HG03095 (cell line): ENCODE results near the gene SARS2.

ENCODE experiments used
- ATAC-seq: cut with Tn5 transposase; IDR thresholded peaks from one replicate; pipeline ENCODE4 v1.9.1; 2021; ENCODE audit warnings: moderate library complexity; ENCODE audit not compliant: unreplicated experiment

SARS2 gene

DNA sequence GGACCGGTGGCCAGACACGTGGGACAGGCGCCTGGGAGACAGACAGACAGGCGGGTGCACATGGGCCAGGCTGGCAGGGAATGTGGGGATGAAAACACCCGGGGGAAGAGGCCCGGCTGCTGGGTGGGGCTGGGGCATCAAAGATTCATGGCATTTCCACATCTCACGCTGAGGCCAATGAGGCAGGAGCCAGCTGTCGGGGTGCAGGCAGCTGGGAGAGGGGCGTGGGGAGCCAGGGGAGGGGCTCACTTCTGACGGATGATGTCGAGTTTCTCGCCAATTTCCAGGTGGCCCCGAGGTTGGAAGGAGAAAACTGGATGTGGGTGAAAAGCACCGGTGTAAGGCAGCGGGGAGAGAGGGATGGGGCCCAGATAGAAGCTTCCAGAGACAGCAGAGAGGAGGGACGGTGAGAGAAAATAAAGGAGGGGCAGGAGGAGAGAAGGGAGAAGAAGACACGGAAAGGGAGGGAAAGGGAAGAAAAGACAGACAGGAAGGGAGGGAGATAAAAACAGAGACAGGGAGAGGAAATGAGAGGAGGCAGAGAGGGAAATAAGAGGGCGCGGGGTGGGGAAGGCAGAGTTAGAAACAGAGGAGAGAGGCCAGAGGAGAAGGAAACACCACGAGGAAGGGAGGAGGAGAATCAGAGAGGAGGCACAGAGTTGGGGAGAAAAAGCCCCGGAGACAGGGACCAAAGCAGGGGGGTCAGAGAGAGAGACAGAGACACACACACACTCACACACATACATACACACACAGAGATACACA lies 10.5 kb downstream of the SARS2 start:
- ATAC-seq, result no peak

DNA sequence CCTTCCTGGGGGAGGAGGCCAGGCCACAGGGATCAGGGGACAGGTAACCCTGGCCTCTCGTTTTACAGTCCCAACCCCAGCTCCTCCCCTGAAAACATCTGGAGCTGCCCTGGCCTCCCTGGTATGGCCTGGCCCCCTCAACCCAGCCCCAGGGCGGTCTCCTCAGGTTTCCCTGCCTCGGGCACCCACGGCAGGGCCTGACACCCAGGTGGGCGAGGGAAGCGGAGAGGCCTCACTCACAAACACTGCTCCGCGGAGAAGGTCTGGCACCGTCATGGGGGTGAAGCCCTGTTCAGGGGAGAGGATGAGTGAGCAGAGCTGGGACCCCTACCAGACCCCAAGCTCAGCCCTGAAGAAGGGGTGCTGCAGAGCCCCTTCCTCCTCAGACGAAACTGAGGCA lies 12.0 kb downstream of the SARS2 start:
- ATAC-seq, result no peak

DNA sequence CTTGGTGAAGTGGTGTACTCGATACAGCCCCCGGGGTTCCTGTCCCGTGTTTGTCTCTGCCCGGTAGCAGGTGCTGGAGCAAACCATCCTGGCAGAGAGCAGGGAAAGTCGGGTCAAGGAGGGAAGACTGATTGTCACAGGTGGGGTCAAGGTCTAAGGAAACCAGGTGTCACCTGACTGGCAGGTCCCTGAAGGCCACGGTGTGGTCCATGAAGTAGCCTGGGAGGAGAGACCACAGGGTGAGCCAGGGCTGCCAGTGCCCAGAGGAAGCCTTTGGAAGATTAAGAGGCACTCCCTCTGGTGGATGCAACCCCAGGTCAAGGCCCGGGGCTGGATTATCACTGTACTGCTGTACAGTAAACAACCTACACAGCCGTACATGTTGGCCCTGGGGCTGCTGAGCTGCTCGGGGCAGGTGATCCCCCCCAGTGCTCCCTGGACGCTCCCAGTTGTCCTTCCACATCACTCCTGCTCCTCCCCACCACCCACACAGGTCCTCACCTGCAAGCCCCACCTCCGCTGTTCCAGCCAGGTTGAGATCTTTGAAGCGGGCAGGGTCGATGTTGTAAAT lies 12.6 kb downstream of the SARS2 start:
- ATAC-seq, result no peak

DNA sequence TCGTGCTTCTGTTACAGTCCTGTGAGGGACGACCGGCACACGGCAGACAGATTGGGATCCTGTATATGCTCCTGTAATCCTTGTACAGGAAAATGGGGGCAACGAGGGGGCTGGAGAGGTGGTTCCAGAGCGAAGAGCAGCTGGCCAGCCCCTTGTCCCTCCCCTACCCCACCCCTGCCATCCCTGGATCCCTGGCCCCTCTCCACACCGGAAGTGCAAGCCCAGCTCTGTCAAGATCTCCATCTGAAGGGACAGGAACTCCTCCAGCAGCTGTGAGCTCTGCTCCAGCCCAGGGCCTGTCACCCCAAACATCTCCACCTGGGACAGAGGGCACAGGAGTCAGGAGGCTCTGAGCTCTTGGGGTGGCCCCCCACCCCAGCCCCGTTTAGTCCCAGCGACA lies 13.0 kb downstream of the SARS2 start:
- no peak for ATAC-seq

DNA sequence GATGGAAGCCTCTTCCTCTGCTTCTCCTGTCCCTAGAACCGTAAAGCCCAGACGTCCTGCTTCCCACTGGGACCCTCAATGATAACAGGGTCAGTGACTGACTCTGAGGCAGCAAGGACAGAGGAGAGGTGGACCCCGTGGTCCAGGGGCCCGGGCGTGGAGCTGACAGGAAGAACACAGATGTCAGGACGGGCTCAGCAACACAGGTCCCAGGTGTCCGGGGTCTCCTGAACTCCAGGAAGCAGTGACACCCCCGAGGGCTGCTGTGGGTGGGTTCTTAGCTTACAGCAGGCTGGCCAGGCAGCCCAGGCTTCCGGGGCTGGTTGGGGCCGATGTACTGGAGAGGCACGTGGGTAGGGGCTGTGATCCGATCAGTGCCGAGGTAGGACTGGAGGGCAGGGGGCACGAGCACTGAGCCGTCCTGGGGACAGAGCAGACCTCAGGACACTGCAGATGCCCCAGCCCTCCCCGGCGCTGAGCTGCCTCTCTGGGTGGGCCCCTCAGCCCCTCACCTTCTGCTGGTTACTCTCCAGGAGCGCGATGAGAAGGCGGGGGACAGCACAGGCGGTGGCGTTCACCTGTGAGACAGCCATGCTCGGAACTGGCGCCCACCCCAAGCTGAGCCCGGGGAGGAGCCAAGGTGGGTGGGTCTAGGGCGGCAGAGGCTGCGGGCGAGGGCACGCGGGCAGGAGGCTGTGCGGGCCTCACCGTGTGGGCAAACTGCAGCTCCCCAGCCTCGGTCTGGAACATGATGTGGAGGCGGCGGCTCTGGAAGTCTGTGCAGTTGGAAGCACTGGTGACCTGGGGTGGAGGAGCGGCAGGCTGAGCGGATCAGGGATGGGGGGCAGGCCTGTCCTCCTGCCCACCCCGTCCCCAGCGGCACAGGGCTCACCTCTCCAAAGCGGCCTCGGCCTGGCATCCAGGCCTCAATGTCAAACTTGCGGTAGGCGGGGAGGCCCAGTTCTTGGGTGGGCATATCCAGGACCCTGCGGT lies 14.9 kb downstream of the SARS2 start:
- no peak for ATAC-seq

DNA sequence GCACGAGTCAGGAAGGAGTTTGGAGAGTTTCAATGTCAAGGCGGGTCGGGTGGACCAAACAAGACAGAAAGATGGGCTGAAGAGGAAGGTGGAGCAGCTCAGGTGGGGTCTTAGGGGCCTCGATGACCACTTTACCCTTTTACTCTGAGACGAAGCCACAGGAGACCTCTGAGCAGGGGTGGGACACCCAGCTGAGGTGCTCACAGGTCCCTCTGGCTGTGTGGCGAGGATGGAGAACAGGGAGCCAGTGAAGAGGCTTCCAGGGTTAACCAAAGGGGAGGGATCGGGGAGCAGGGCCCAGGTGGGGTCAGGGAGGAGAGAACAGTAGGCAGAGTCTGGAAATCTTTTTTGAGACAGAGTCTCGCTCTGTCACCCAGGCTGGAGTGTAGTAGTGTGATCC lies 16.6 kb downstream of the SARS2 start:
- ATAC-seq, result no peak

DNA sequence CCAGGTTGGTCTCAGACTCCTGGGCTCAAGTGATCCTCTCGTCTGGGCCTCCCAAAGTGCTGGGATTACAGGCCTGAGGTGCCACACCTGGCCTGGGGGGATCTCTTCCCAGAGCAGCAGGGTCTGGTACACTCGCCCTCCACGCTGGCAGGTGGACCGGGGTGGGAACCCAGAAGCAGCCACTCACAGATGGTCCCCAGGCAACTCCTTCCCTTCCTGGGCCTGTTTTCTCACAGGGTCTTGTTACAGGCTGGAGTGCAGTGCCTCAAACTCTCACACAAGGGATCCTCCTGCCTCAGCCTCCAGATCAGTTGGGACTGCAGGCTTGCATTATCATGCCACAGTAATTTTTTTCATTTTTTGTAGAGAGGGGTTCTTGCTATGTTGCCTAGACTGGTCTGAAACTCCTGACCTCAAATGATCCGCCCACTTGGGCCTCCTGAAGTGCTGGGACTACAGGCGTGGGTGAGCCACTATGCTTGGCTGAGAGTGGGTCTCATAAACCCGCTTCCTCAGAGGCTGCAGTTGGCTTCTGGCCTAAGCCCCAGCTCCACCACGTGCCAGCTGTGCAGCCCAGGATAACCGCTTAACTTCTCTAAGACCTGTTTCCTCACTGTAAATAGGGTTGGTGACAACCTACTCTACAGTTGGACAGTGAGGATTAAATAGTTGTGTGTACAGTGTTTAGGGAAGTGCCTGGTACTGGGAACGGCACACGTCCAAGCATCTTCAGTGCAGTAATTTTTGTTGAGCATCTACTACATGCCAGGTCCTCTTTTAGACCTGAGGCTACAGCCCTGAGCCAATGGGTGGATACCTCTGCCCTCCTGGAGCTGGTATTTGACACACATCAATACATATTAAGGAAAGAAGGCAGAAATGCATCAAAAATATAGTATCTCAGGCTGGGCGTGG lies 17.7 kb downstream of the SARS2 start:
- ATAC-seq, result no peak

DNA sequence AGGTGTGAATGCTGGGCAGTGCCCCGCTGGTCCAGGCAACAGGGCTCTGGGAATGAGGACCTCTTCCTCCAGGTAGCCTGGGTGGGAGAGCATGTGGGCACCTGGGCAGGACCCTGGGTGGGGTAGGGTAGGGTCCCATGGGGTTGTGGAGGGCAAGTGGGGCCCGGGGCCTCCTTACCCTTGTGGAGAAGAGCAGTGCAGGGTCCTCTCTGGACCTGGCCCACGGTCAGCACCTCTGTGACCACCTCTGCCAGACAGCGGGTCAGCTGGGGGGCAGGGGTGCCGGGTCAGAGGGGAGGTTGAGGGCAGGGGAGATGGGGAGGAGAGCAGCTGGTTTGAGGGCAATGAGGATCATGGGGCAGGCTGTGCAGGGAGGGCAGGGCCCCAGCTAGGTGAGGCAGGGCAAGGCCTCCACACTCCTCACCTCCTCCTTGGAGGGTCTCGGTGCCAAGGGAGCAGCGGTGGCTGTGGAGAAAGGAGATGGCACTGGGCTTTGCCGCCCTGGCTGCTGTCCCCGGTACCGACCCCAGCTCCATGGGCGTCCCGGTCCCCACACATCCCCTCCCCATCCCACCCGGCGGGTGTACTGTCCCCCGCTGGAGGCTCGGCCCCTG lies 19.1 kb downstream of the SARS2 start:
- ATAC-seq, result no peak

DNA sequence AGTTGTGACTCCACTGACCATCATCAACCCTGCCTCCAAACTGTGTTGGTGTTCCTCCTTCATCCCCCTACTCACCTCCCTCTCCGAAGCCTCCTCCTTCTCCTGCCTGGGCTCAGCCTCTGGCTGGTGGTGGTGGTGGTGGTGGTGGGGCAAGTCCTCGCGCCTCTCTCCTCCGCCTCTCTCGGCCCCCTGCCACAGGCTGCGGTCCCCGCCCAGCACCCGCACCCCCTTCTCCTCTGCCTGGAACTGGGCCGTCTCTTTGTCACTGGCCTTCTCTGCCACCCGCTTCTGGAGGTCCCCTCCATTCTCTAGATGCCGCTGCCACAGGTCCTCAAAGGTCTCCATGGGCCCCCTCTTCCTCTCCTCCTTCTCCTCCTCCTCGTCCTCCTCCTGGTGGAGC lies 20.1 kb downstream of the SARS2 start:
- ATAC-seq, result no peak

DNA sequence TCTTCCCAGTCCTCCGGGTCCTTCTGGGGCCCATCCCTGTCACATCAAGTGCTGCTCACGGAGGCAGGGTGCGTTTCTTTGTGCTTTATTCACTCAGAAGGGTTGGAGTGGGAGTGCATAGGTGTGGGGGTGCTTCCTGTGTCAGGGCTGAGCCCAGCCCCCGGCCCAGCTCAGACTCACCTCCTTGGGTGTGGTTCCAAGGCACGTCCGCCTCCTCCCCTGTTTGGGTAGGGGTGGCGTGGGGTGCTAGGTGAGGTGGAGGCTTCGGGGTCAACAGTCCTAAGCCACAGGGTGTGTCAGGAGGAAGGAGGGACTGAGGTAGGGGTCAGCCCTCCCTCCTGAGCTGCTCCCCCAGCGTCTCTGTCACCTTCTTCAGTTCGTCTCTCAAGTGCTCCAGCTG lies 21.7 kb downstream of the SARS2 start:
- ATAC-seq, result no peak

DNA sequence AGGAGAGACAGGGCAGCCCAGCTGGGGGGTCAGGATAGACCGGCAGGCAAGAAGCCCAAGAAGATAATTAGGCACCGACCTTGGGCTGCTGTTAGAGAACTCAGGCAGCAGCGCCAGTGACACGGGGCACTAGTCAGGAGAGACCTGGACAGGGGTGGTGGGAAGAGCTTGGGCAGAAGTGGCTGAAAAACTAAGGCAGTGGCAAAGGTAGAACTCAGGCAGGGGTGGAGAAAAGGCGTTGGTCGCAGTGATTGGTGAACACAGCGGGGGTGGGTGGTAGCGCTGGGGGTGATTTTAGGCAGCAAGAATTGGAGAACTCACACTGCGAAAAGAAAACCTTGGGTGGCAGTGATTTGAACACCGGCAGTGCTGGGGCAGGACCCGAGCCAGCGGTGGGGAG lies 22.9 kb downstream of the SARS2 start:
- no peak for ATAC-seq

DNA sequence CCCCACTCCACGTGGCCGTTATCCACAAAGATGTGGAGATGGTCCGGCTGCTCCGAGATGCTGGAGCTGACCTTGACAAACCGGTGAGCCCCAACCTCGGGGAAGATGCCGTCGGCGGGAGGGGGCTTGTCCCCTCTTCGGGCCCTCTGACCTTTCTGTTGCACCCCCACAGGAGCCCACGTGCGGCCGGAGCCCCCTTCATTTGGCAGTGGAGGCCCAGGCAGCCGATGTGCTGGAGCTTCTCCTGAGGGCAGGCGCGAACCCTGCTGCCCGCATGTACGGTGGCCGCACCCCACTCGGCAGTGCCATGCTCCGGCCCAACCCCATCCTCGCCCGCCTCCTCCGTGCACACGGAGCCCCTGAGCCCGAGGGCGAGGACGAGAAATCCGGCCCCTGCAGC lies 23.3 kb downstream of the SARS2 start:
- no peak for ATAC-seq

DNA sequence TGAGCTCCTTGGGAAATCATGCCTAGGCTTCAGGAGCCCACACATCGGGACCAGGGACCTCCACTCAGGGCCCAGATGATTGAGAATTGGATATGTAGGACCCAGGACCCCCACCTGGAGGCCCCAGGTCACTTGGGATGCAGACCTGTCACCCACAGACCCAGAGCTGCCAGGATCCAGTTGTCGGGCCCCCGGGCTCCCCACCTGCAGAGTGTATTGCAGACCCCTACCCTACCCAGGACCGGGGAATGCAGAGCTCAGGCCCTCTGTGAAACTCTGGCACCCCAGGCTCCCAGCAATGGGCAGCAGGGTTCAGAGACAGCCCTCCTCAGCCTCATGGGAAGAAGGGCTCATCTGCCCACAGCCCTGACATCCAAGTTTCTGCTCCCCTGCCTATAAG lies 24.9 kb downstream of the SARS2 start:
- no peak for ATAC-seq

DNA sequence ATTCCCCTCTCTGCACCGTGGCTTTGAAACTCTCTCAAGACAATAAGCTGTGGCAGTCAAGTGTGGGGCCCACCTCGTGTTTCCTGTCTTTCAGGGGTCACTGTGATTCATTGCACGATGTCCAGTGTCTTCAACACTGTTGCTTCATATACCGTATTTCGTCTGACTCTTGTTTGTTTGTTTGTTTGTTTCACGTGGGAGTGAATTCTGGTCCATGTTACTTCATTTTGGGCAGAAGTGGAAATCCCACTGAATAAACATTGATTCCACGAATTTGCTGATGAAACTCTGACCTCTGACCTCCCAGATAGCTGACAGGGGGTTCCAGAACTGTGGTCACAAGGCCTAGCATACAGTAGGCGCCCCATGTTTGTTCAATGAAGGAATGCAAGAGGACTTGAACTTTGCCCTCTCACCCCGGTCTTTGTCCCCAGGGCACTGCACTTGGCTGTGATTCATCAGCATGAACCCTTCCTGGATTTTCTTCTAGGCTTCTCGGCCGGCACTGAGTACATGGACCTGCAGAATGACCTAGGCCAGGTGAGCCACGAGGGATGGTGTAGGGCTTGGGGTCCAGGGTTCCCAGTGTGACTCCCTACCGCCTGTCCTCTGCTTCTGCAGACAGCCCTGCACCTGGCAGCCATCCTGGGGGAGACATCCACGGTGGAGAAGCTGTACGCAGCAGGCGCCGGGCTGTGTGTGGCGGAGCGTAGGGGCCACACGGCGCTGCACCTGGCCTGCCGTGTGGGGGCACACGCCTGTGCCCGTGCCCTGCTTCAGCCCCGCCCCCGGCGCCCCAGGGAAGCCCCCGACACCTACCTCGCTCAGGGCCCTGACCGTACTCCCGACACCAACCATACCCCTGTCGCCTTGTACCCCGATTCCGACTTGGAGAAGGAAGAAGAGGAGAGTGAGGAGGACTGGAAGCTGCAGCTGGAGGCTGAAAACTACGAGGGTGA lies 25.7 kb downstream of the SARS2 start:
- no peak for ATAC-seq

DNA sequence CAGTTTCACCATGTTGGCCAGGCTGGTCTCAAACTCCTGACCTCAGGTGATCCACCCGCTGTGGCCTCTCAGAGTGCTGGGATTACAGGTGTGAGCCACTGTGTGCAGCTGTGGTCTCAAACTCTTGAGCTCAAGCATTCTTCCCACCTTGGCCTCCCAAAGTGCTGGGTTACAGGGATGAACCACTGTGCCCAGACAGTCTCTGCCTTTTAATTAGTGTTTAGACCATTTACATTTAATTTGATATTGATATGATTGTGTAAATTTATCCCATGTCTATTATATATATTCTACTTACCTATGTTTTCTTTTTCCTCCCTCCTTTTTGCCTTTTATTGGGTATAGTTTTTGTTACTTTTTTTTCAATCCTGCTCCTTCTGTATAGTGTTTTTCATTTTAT lies 28.9 kb downstream of the SARS2 start:
- no peak for ATAC-seq

DNA sequence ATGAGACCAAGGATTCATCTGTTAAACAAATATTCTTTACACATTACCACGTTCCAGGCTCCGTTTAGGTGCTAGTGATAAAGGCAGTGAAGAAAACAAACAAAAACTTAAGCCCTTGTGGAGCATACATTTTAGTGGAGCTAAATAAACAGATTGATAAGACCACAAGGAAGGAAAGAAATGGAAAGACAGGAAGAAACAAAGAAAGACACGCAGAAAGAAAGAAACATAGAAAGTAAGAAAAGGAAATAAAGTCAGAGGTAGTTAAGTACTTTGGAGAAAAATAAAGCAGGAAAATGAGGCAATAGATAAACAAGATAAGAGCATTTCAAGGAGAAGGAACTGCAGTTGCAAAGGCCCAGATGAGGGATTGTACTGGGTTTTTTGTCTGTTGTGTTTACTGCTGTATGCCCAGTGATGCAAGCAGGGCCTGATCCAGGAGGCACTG lies 29.8 kb downstream of the SARS2 start:
- no peak for ATAC-seq

DNA sequence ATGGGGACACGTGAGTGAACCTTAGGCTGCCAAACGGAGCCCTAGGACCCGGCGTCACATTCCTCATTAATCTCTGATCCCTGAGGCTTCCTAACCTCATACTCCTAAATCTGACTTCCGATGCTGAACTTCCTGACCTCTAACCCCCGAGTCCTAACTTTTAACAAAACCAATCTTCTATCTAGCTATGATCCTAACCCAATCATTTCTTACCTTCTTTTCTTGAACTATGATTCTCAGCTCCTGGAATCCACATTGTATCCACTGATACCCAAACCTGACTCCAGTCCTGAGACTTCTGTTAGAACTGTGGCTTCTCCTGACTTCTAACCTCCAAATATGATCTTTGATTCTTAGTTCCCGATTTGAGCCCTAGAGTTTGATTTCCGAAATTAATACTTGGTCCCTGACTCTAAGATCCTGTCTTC lies 30.3 kb downstream of the SARS2 start:
- ATAC-seq, result no peak

DNA sequence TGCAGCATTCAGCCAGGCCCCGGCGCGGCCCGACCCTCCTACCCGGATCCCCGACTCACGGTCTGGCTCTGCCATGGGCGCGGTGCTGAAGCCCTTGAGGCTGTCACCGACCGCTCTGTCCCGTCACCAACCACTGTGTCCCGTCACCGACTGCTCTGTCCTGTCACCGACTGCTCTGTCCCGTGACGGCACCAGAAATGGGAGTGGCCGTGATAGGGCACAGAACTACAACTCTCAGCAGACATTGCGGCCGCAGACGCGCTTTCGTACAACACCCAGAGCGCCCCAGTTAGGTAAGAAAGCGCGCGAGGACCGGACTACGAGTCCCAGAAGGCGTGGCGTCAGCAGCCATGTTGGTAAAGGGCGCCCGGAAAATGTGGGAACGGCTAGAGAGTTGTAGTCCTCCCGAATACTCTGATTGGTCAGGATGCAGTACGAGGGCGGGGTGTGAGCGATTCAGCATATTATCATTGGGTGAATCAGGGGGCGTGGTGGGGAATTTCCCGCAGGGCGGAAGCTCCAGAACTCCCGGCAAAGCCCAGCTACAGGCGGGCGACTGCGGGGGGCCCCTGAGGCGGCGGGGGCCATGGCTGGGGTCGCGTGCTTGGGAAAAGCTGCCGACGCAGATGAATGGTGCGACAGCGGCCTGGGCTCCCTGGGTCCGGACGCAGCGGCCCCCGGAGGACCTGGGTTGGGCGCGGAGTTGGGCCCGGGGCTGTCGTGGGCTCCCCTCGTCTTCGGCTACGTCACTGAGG lies 30.9 kb downstream of the SARS2 start, which contains the start of the genes NFKBIB and SIRT2:
TSS of gene NFKBIB (plus strand) at position 523 of the 755 bp plus-strand sequence. CDS start at position 587, 64 bp downstream.
TSS of gene SIRT2 (minus strand) at position 172 of the 755 bp plus-strand sequence. CDS start at position 75, 97 bp downstream.
- peak; percentile 83 for ATAC-seq
